Measurements from ENCODE around the gene PLPP1. TPM values are rescaled to one million over a fixed set of nuclear protein-coding genes. Genes with fewer than 3 reads are reported as not detected.
A peak's percentile ranks its signal among the peaks of the same experiment; 100 is the strongest.
"Not testable (repeated sequence)": the region's sequence is repeated elsewhere in the genome, so short reads cannot be mapped to it uniquely, and the experiment has no call there.

The PLPP1 gene
- total RNA-seq, 1 donor from 2014 or later = 79.5 TPM

- ATAC-seq (no peak), DNase-seq (ENCODE audit: low spot score) (no peak)
- intact Hi-C loops (cut with DNase I) = no loop called here
Measured at GRCh38 chr5:55551904-55552303, 17.1 kb upstream of the PLPP1 start.

- no peak for ATAC-seq
- no peak for DNase-seq (ENCODE audit: low spot score)
- intact Hi-C loops (cut with DNase I) = no loop called here
Measured at GRCh38 chr5:55551358-55551757, 16.6 kb upstream of the PLPP1 start.

GRCh38 chr5:55547781-55548180, 13.0 kb upstream of the PLPP1 start:
- intact Hi-C loops (cut with DNase I) = no loop called here
- no peak for ATAC-seq
- DNase-seq (ENCODE audit: low spot score) = no peak

- DNase-seq (ENCODE audit: low spot score) (no peak), ATAC-seq (no peak)
- intact Hi-C loops (cut with DNase I) = no loop called here
Measured at GRCh38 chr5:55546947-55547346, 12.2 kb upstream of the PLPP1 start.

GRCh38 chr5:55544341-55544740, 9.6 kb upstream of the PLPP1 start:
- ATAC-seq (no peak), DNase-seq (ENCODE audit: low spot score) (no peak)
- intact Hi-C loops (cut with DNase I) = no loop called here

- ATAC-seq = no peak
- DNase-seq (ENCODE audit: low spot score) = no peak
- intact Hi-C loops (cut with DNase I) = no loop called here
Measured at GRCh38 chr5:55541056-55541635, 6.4 kb upstream of the PLPP1 start.

GRCh38 chr5:55540525-55540924, 5.8 kb upstream of the PLPP1 start:
- no peak for ATAC-seq
- intact Hi-C loops (cut with DNase I) = no loop called here

GRCh38 chr5:55540024-55540423, 5.3 kb upstream of the PLPP1 start:
- DNase-seq (ENCODE audit: low spot score) = no peak
- intact Hi-C loops (cut with DNase I) = no loop called here
- no peak for ATAC-seq

More at GRCh38 chr5:55540525-55540924, 5.8 kb upstream of the PLPP1 start:
- no peak for DNase-seq (ENCODE audit: low spot score)

GRCh38 chr5:55538661-55539060, 3.9 kb upstream of the PLPP1 start:
- no peak for ATAC-seq
- no peak for DNase-seq (ENCODE audit: low spot score)
- intact Hi-C loops (cut with DNase I) = no loop called here

GRCh38 chr5:55537315-55537714, 2.6 kb upstream of the PLPP1 start:
- intact Hi-C loops (cut with DNase I); DNase-seq (ENCODE audit: low spot score); ATAC-seq: not testable (repeated sequence)

GRCh38 chr5:55535199-55535905, 588 bp upstream of the PLPP1 start:
- no peak for DNase-seq (ENCODE audit: low spot score)
- peak; percentile 51 for ATAC-seq
- intact Hi-C loops (cut with DNase I) = no loop called here

- intact Hi-C loops (cut with DNase I) = no loop called here
- ATAC-seq = peak; percentile 27
- no peak for DNase-seq (ENCODE audit: low spot score)
Measured at GRCh38 chr5:55533521-55534435, 986 bp downstream of the PLPP1 start.

- DNase-seq (ENCODE audit: low spot score) (no peak), ATAC-seq (no peak)
- intact Hi-C loops (cut with DNase I) = no loop called here
Measured at GRCh38 chr5:55530669-55531068, 4.1 kb downstream of the PLPP1 start.

- intact Hi-C loops (cut with DNase I) = no loop called here
- ATAC-seq (no peak), DNase-seq (ENCODE audit: low spot score) (no peak)
Measured at GRCh38 chr5:55524816-55525215, 9.9 kb downstream of the PLPP1 start.

GRCh38 chr5:55523293-55523692, 11.5 kb downstream of the PLPP1 start:
- ATAC-seq = no peak
- intact Hi-C loops (cut with DNase I) = no loop called here

GRCh38 chr5:55521881-55522280, 12.9 kb downstream of the PLPP1 start:
- intact Hi-C loops (cut with DNase I) = no loop called here
- DNase-seq (ENCODE audit: low spot score) (no peak), ATAC-seq (no peak)

More at GRCh38 chr5:55523293-55523692, 11.5 kb downstream of the PLPP1 start:
- DNase-seq (ENCODE audit: low spot score) = no peak

GRCh38 chr5:55520117-55520839, 14.5 kb downstream of the PLPP1 start:
- DNase-seq (ENCODE audit: low spot score) = no peak
- no peak for ATAC-seq
- intact Hi-C loops (cut with DNase I) = no loop called here

- DNase-seq (ENCODE audit: low spot score) (no peak), ATAC-seq (no peak)
- intact Hi-C loops (cut with DNase I) = no loop called here
Measured at GRCh38 chr5:55518831-55519390, 15.9 kb downstream of the PLPP1 start.

- intact Hi-C loops (cut with DNase I) = no loop called here
- DNase-seq (ENCODE audit: low spot score) (no peak), ATAC-seq (no peak)
Measured at GRCh38 chr5:55517804-55518203, 17.0 kb downstream of the PLPP1 start.

All from sciatic nerve (tissue), 2 donors.